GM23338 (cell line): ENCODE results near the gene KLHDC9. TPM values are rescaled to one million over a fixed set of nuclear protein-coding genes. Genes with fewer than 3 reads are reported as not detected.

ENCODE experiments used
- ATAC-seq: fragments of 200-7000 bp; cut with Tn5 transposase; 3 replicates; pipeline ENCODE4 v1.9.1; 2020
- DNase-seq: peaks from one replicate; pipeline ENCODE4 v3.0.0-alpha.2; 2015; ENCODE audit warnings: low spot score
- H2AFZ ChIP-seq: fragments of 200-600 bp; sonication (generic); 2 replicates; pipeline ENCODE4 v1.8.0; 2016; ENCODE audit warnings: antibody characterized with exemption, mild to moderate bottlenecking, moderate library complexity
- H3F3A ChIP-seq: fragments of 200-600 bp; sonication (generic); replicated peaks from 2 replicates; pipeline ENCODE4 v1.8.0; 2017; ENCODE audit warnings: antibody characterized with exemption, mixed run types, low read depth
- H3K27ac ChIP-seq: fragments of 200-600 bp; sonication (generic); 2 replicates; pipeline ENCODE4 v1.6.1; 2016; ENCODE audit warnings: low read depth
- H3K27me3 ChIP-seq: fragments of 200-600 bp; sonication (generic); 2 replicates; pipeline ENCODE4 v1.8.0; 2016; ENCODE audit warnings: mild to moderate bottlenecking, mixed run types, moderate library complexity; ENCODE audit not compliant: insufficient read depth
- H3K36me3 ChIP-seq: fragments of 200-600 bp; sonication (generic); 2 replicates; pipeline ENCODE4 v1.8.0; 2016; ENCODE audit warnings: mild to moderate bottlenecking; ENCODE audit not compliant: insufficient read depth
- H3K4me1 ChIP-seq: fragments of 200-600 bp; sonication (generic); 2 replicates; pipeline ENCODE4 v1.8.0; 2016; ENCODE audit warnings: mild to moderate bottlenecking, moderate library complexity; ENCODE audit not compliant: insufficient read depth
- H3K4me2 ChIP-seq: fragments of 200-600 bp; sonication (generic); 2 replicates; pipeline ENCODE4 v1.7.1; 2017; ENCODE audit warnings: mixed run types
- H3K4me3 ChIP-seq: fragments of 200-600 bp; sonication (generic); 2 replicates; pipeline ENCODE4 v1.6.1; 2016; ENCODE audit warnings: mixed run types
- H3K79me2 ChIP-seq: fragments of 200-600 bp; sonication (generic); replicated peaks from 2 replicates; pipeline ENCODE4 v1.8.0; 2017; ENCODE audit warnings: mild to moderate bottlenecking; ENCODE audit not compliant: insufficient read depth
- H3K9me2 ChIP-seq: fragments of 200-600 bp; sonication (generic); 2 replicates; pipeline ENCODE4 v1.8.0; 2017; ENCODE audit not compliant: insufficient read depth
- H4K20me1 ChIP-seq: fragments of 200-600 bp; sonication (generic); replicated peaks from 2 replicates; pipeline ENCODE4 v1.8.0; 2017; ENCODE audit warnings: mild to moderate bottlenecking; ENCODE audit not compliant: insufficient read depth
- H3K27ac Mint-ChIP-seq: 2 replicates; pipeline ENCODE4 v1.8.0; 2020; ENCODE audit warnings: inconsistent platforms, mild to moderate bottlenecking, moderate library complexity, mixed read lengths
- H3K27me3 Mint-ChIP-seq: 3 replicates; pipeline ENCODE4 v1.8.0; 2022; ENCODE audit warnings: low read depth, mild to moderate bottlenecking, moderate library complexity, mixed read lengths, inconsistent platforms; ENCODE audit not compliant: insufficient read depth, poor library complexity
- H3K36me3 Mint-ChIP-seq: 3 replicates; pipeline ENCODE4 v1.8.0; 2021; ENCODE audit warnings: low read depth, mild to moderate bottlenecking, inconsistent platforms, moderate library complexity, mixed read lengths
- H3K4me1 Mint-ChIP-seq: 3 replicates; pipeline ENCODE4 v1.8.0; 2020; ENCODE audit warnings: mild to moderate bottlenecking, inconsistent platforms, mixed read lengths
- H3K4me3 Mint-ChIP-seq: 3 replicates; pipeline ENCODE4 v1.8.0; 2021; ENCODE audit warnings: moderate library complexity, mild to moderate bottlenecking, inconsistent platforms, mixed read lengths
- H3K9me3 Mint-ChIP-seq: 3 replicates; pipeline ENCODE4 v1.8.0; 2020; ENCODE audit warnings: moderate library complexity, mild to moderate bottlenecking, inconsistent platforms, mixed read lengths
- CREB1 ChIP-seq: fragments of 250-450 bp; sonication (Bioruptor Pico); IDR thresholded peaks from 2 replicates; pipeline ENCODE4 v1.5.0; 2020; ENCODE audit warnings: low read depth, mild to moderate bottlenecking, moderate library complexity
- EZH2 ChIP-seq: fragments of 200-600 bp; sonication (generic); IDR thresholded peaks from one replicate; pipeline ENCODE4 v1.8.0; 2017; ENCODE audit warnings: antibody characterized with exemption, mild to moderate bottlenecking, low read depth; ENCODE audit not compliant: unreplicated experiment
- EZH2phosphoT487 ChIP-seq: fragments of 200-600 bp; sonication (generic); IDR thresholded peaks from one replicate; pipeline ENCODE4 v1.8.1; 2018; ENCODE audit warnings: antibody characterized with exemption; ENCODE audit not compliant: unreplicated experiment
- JUNB ChIP-seq: IDR thresholded peaks from one replicate; pipeline ENCODE4 v1.6.1; 2016; ENCODE audit warnings: antibody characterized with exemption; ENCODE audit not compliant: unreplicated experiment
- POLR2AphosphoS5 ChIP-seq: IDR thresholded peaks from 2 replicates; pipeline ENCODE4 v1.6.1; 2016; ENCODE audit warnings: antibody characterized with exemption, low read depth
- STAT1 ChIP-seq: IDR thresholded peaks from one replicate; pipeline ENCODE4 v1.6.1; 2016; ENCODE audit warnings: antibody characterized with exemption; ENCODE audit not compliant: unreplicated experiment
- ZNF114 ChIP-seq: fragments of 250-450 bp; sonication (Bioruptor Pico); IDR thresholded peaks from 2 replicates; pipeline ENCODE4 v1.5.0; 2020; ENCODE audit warnings: mild to moderate bottlenecking, moderate library complexity
- ZNF331 ChIP-seq: fragments of 250-450 bp; sonication (Bioruptor Pico); IDR thresholded peaks from 2 replicates; pipeline ENCODE4 v1.5.0; 2020; ENCODE audit warnings: low read depth, mild to moderate bottlenecking, moderate library complexity
- polyA plus RNA-seq: library from polyadenylated mRNA; unstranded; fragments of >200 nt; fragmentation: Nextera tagmentation; extraction: Ambion mirVana; gene quantifications from 2 replicates; pipeline ENCODE4 v1.2.1, GENCODE V29; 2016
- total RNA-seq: library from RNA; depleted of rRNA; stranded (reverse); fragments of >200 nt; shearing (Covaris generic); gene quantifications from 2 replicates; pipeline ENCODE4 v1.2.3, GENCODE V29; 2014
- TF ChIP-seq, protein P1 (sequence below): fragments of 250-450 bp; sonication (Bioruptor Pico); IDR thresholded peaks from 2 replicates; pipeline ENCODE4 v1.5.0; 2020; ENCODE audit warnings: mild to moderate bottlenecking, moderate library complexity
- TF ChIP-seq, protein P2 (sequence below): IDR thresholded peaks from 2 replicates; pipeline ENCODE4 v1.6.1; 2016; ENCODE audit warnings: antibody characterized with exemption
- TF ChIP-seq, protein P3 (sequence below): IDR thresholded peaks from one replicate; pipeline ENCODE4 v1.6.1; 2018; ENCODE audit warnings: antibody characterized with exemption; ENCODE audit not compliant: unreplicated experiment

The KLHDC9 gene
- total and polyA plus RNA-seq, 2 experiments from 2014 or later = 5.6 to 6.6 TPM

DNA sequence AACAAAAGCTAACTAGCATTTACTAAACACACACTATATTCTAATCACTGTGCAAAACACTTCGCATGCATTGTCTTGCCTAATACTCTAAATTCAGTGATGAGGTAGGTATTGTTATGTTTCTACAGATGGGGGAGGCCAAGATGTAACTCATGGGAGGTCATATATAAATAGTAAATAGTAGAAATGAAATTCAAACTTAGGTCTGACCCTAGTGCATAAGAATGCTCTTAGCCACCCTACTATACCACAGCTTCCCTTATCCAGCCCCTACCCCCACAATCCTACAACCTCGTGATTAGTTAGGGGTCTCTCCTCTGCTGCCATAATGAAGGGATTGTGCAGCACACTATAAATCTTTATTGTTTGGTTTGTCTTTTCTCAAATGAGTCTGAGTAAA is 16.4 kb downstream of the KLHDC9 start:
- Histone ChIP-seq H3K4me2 (no peak overlapping the region), H2AFZ (no peak overlapping the region), H3K27ac (no peak overlapping the region), H3K4me1 (peaks cover 21% of the 10 kb centered on the region), H3K79me2 (peaks cover 86% of the 10 kb centered on the region), H3K9me2 (no peaks in the 10 kb centered on the region), H3K36me3 (no peaks in the 10 kb centered on the region), H3F3A (peaks cover 34% of the 10 kb centered on the region), H4K20me1 (peaks cover 51% of the 10 kb centered on the region), H3K27me3 (no peaks in the 10 kb centered on the region), H3K4me3 (no peak overlapping the region)
- DNase-seq = no peak
- Mint-ChIP-seq H3K27me3 (peaks cover 14% of the 10 kb centered on the region), H3K27ac (no peak overlapping the region), H3K4me3 (no peak overlapping the region), H3K4me1 (peaks cover 15% of the 10 kb centered on the region), H3K9me3 (no peaks in the 10 kb centered on the region), H3K36me3 (0 out of 3 replicates have a peak, but pooled peaks cover 2% of the 10 kb centered on the region)
- ATAC-seq = no peak
- no peak for TF ChIP-seq EZH2
- TF ChIP-seq, protein P1, sequence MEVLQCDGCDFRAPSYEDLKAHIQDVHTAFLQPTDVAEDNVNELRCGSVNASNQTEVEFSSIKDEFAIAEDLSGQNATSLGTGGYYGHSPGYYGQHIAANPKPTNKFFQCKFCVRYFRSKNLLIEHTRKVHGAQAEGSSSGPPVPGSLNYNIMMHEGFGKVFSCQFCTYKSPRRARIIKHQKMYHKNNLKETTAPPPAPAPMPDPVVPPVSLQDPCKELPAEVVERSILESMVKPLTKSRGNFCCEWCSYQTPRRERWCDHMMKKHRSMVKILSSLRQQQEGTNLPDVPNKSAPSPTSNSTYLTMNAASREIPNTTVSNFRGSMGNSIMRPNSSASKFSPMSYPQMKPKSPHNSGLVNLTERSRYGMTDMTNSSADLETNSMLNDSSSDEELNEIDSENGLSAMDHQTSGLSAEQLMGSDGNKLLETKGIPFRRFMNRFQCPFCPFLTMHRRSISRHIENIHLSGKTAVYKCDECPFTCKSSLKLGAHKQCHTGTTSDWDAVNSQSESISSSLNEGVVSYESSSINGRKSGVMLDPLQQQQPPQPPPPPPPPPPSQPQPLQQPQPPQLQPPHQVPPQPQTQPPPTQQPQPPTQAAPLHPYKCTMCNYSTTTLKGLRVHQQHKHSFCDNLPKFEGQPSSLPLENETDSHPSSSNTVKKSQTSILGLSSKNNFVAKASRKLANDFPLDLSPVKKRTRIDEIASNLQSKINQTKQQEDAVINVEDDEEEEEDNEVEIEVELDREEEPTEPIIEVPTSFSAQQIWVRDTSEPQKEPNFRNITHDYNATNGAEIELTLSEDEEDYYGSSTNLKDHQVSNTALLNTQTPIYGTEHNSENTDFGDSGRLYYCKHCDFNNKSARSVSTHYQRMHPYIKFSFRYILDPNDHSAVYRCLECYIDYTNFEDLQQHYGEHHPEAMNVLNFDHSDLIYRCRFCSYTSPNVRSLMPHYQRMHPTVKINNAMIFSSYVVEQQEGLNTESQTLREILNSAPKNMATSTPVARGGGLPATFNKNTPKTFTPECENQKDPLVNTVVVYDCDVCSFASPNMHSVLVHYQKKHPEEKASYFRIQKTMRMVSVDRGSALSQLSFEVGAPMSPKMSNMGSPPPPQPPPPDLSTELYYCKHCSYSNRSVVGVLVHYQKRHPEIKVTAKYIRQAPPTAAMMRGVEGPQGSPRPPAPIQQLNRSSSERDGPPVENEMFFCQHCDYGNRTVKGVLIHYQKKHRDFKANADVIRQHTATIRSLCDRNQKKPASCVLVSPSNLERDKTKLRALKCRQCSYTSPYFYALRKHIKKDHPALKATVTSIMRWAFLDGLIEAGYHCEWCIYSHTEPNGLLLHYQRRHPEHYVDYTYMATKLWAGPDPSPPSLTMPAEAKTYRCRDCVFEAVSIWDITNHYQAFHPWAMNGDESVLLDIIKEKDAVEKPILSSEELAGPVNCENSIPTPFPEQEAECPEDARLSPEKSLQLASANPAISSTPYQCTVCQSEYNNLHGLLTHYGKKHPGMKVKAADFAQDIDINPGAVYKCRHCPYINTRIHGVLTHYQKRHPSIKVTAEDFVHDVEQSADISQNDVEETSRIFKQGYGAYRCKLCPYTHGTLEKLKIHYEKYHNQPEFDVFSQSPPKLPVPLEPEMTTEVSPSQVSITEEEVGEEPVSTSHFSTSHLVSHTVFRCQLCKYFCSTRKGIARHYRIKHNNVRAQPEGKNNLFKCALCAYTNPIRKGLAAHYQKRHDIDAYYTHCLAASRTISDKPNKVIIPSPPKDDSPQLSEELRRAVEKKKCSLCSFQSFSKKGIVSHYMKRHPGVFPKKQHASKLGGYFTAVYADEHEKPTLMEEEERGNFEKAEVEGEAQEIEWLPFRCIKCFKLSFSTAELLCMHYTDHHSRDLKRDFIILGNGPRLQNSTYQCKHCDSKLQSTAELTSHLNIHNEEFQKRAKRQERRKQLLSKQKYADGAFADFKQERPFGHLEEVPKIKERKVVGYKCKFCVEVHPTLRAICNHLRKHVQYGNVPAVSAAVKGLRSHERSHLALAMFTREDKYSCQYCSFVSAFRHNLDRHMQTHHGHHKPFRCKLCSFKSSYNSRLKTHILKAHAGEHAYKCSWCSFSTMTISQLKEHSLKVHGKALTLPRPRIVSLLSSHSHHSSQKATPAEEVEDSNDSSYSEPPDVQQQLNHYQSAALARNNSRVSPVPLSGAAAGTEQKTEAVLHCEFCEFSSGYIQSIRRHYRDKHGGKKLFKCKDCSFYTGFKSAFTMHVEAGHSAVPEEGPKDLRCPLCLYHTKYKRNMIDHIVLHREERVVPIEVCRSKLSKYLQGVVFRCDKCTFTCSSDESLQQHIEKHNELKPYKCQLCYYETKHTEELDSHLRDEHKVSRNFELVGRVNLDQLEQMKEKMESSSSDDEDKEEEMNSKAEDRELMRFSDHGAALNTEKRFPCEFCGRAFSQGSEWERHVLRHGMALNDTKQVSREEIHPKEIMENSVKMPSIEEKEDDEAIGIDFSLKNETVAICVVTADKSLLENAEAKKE (CRISPR knock-in tag) = no peak
- no peak for TF ChIP-seq ZNF114
- no peak for TF ChIP-seq JUNB
- no peak for TF ChIP-seq EZH2phosphoT487
- no peak for TF ChIP-seq STAT1

DNA sequence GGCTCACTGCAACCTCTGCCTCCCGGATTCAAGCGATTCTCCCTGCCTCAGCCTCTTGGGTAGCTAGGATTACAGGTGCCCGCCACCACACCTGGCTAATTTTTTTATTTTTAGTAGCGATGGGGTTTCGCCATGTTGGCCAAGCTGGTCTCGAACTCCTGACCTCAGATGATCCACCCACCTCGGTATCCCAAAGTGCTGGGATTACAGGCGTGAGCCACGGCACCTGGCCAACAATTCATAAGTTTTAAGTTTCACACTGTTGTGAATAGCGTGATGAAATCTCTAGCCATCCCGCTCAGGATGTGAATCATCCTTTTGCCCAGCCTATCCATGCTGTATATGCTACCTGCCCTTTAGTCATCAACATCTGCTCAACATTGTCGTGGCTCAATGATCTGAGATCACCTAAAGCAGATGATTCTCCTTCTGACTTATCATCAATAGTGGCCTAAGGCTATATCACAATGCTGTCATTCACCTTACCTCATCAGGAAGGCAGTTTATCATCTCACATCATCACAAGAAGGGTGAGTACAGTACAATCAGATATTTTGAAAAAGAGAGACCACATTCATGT is 17.1 kb downstream of the KLHDC9 start:
- Histone ChIP-seq H3F3A (peaks cover 34% of the 10 kb centered on the region), H3K4me3 (no peak overlapping the region), H3K27me3 (no peaks in the 10 kb centered on the region), H4K20me1 (peaks cover 48% of the 10 kb centered on the region), H3K4me1 (peaks cover 21% of the 10 kb centered on the region), H3K4me2 (no peak overlapping the region), H2AFZ (no peak overlapping the region), H3K36me3 (no peaks in the 10 kb centered on the region), H3K9me2 (no peaks in the 10 kb centered on the region), H3K27ac (no peak overlapping the region), H3K79me2 (peaks cover 79% of the 10 kb centered on the region)
- peaks cover 14% of the 10 kb centered on the region for H3K27me3 Mint-ChIP-seq
- H3K9me3 Mint-ChIP-seq = no peaks in the 10 kb centered on the region
- DNase-seq = no peak
- H3K4me1 Mint-ChIP-seq = peaks cover 20% of the 10 kb centered on the region
- peaks cover 9% of the 10 kb centered on the region for H3K36me3 Mint-ChIP-seq
- no peak for ATAC-seq
- no peak overlapping the region for H3K4me3 Mint-ChIP-seq
- H3K27ac Mint-ChIP-seq = no peak overlapping the region
- TF ChIP-seq EZH2phosphoT487 = no peak
- TF ChIP-seq ZNF331 = no peak
- no peak for TF ChIP-seq JUNB
- TF ChIP-seq, protein P2, sequence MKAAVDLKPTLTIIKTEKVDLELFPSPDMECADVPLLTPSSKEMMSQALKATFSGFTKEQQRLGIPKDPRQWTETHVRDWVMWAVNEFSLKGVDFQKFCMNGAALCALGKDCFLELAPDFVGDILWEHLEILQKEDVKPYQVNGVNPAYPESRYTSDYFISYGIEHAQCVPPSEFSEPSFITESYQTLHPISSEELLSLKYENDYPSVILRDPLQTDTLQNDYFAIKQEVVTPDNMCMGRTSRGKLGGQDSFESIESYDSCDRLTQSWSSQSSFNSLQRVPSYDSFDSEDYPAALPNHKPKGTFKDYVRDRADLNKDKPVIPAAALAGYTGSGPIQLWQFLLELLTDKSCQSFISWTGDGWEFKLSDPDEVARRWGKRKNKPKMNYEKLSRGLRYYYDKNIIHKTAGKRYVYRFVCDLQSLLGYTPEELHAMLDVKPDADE = no peak
- TF ChIP-seq, protein P3, sequence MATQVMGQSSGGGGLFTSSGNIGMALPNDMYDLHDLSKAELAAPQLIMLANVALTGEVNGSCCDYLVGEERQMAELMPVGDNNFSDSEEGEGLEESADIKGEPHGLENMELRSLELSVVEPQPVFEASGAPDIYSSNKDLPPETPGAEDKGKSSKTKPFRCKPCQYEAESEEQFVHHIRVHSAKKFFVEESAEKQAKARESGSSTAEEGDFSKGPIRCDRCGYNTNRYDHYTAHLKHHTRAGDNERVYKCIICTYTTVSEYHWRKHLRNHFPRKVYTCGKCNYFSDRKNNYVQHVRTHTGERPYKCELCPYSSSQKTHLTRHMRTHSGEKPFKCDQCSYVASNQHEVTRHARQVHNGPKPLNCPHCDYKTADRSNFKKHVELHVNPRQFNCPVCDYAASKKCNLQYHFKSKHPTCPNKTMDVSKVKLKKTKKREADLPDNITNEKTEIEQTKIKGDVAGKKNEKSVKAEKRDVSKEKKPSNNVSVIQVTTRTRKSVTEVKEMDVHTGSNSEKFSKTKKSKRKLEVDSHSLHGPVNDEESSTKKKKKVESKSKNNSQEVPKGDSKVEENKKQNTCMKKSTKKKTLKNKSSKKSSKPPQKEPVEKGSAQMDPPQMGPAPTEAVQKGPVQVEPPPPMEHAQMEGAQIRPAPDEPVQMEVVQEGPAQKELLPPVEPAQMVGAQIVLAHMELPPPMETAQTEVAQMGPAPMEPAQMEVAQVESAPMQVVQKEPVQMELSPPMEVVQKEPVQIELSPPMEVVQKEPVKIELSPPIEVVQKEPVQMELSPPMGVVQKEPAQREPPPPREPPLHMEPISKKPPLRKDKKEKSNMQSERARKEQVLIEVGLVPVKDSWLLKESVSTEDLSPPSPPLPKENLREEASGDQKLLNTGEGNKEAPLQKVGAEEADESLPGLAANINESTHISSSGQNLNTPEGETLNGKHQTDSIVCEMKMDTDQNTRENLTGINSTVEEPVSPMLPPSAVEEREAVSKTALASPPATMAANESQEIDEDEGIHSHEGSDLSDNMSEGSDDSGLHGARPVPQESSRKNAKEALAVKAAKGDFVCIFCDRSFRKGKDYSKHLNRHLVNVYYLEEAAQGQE = no peak
- TF ChIP-seq POLR2AphosphoS5 = no peak
- no peak for TF ChIP-seq EZH2
- TF ChIP-seq CREB1 (CRISPR knock-in tag) = no peak
- no peak for TF ChIP-seq STAT1
